Left lung (tissue), 10 donors: ENCODE data around the gene CEACAM16. TPM values are rescaled to one million over a fixed set of nuclear protein-coding genes. Genes with fewer than 3 reads are reported as not detected.

Experiments
- ATAC-seq: fragments of 200-7000 bp; cut with Tn5 transposase; one replicate; pipeline ENCODE4 v1.9.1; 2020; ENCODE audit warnings: moderate library complexity
- DNase-seq, 4 donors: peaks; one replicate each; pipeline ENCODE4 v3.0.0-alpha.2; 2013 to 2020
- H3K27ac ChIP-seq, 2 donors: fragments of 200-600 bp; sonication (generic) in 1 of 2; one replicate each; pipeline versions ENCODE4 v1.5.0 to v1.8.0; 2020 to 2021
- H3K27me3 ChIP-seq, 2 donors: fragments of 200-600 bp; sonication (generic) in 1 of 2; one replicate each; pipeline versions ENCODE4 v1.5.0 to v1.8.0; 2020 to 2021
- H3K36me3 ChIP-seq, 2 donors: fragments of 200-600 bp; sonication (generic) in 1 of 2; one replicate each; pipeline versions ENCODE4 v1.5.0 to v1.8.0; 2020 to 2021
- H3K4me1 ChIP-seq, 2 donors: fragments of 200-600 bp; one replicate each; pipeline ENCODE4 v1.8.0; 2021
- H3K4me3 ChIP-seq, 2 donors: fragments of 200-600 bp; sonication (generic) in 1 of 2; one replicate each; pipeline versions ENCODE4 v1.5.0 to v1.8.0; 2020 to 2021; ENCODE audit warnings: mild to moderate bottlenecking in 1 of 2
- H3K9me3 ChIP-seq, 2 donors: fragments of 200-600 bp; sonication (generic) in 1 of 2; one replicate each; pipeline versions ENCODE4 v1.5.0 to v1.8.0; 2020 to 2021
- CTCF ChIP-seq, 2 donors: fragments of 200-600 bp; sonication (generic) in 1 of 2; IDR thresholded peaks; one replicate each; pipeline versions ENCODE4 v1.5.0 to v1.8.0; 2021; ENCODE audit warnings: antibody characterized with exemption in 2 of 2
- intact Hi-C, 2 donors: fragments of 100-400 bp; cut with DNase I; formaldehyde crosslinking; loops; one replicate each; pipeline versions ENCODE4 v1.11.2 to v1.14.2; 2022
- polyA plus RNA-seq, 6 donors: library from polyadenylated mRNA; unstranded; fragments of 120-200 nt; gene quantifications; one replicate each; pipeline ENCODE4 v1.2.1, GENCODE V29; 2013; ENCODE audit not compliant: insufficient read length in 6 of 6
- total RNA-seq, 2 donors: library from RNA; stranded (reverse); fragmentation: NEBNext Ultra II Directional; extraction: Animal tissue kit (Norgen Biotek cat#: 25700); gene quantifications; one replicate each; pipeline ENCODE4 v1.2.1, GENCODE V29; 2021
- donor health status: DM: no; HTN: yes; CAD: no.
- donor health status: DM: no; HTN: no; CAD: no.

CEACAM16 gene
- total and polyA plus RNA-seq, 8 donors: 0.20 TPM; not detected in 7

GRCh38 chr19:44735011-44735410 lies 36.1 kb downstream of the CEACAM16 start:
- ATAC-seq (no peak), DNase-seq (no peak)
- intact Hi-C loops: no loop called here
- Histone ChIP-seq H3K27me3 (no peaks in the 10 kb centered on the region), H3K9me3 (no peaks in the 10 kb centered on the region), H3K27ac (no peak overlapping the region), H3K36me3 (no peaks in the 10 kb centered on the region), H3K4me3 (no peak overlapping the region), H3K4me1 (peaks cover 7 to 48% of the 10 kb centered on the region in 2 donors)
- no peak for TF ChIP-seq CTCF (IDR thresholded peaks at IDR 0.05)

- Histone ChIP-seq H3K27me3 (no peaks in the 10 kb centered on the region), H3K36me3 (no peaks in the 10 kb centered on the region), H3K27ac (peak overlapping the region in 1 of 2 donors; percentile 73), H3K4me1 (peaks cover 27 to 71% of the 10 kb centered on the region in 2 donors), H3K9me3 (no peaks in the 10 kb centered on the region), H3K4me3 (no peak overlapping the region)
- intact Hi-C loops: no loop called here
- ATAC-seq: no peak
- no peak for DNase-seq
- no peak for TF ChIP-seq CTCF (IDR thresholded peaks at IDR 0.05)
Measured at GRCh38 chr19:44737238-44738071, 38.5 kb downstream of the CEACAM16 start.

DNA sequence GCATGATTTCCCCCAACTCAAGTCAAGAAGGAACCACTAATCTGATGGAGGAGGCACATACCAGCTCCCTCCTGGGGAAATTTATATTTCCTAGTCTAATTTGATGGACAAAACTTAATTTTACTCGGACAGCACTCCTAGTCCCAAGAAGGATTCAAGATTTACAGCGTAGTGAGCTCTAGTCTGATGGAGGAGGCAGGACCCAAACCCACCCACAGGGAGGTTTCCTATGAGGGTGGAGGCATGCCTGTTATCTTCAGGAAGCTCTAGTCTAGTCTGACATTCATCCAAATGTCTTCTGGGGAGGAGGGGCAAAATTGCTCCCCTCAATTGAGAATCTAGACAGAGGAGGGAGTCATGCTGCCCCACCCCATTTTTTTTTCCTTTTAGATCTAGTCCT lies 39.2 kb downstream of the CEACAM16 start:
- Histone ChIP-seq H3K9me3 (no peaks in the 10 kb centered on the region), H3K4me1 (peaks cover 34 to 78% of the 10 kb centered on the region in 2 donors), H3K27me3 (no peaks in the 10 kb centered on the region), H3K27ac (peak overlapping the region in 1 of 2 donors; percentile 50), H3K36me3 (no peaks in the 10 kb centered on the region), H3K4me3 (no peak overlapping the region)
- ATAC-seq: no peak
- TF ChIP-seq CTCF (IDR thresholded peaks at IDR 0.05): no peak
- no peak for DNase-seq
- intact Hi-C loops: no loop called here

GRCh38 chr19:44738603-44739558 lies 39.9 kb downstream of the CEACAM16 start:
- TF ChIP-seq CTCF (IDR thresholded peaks at IDR 0.05): no peak
- ATAC-seq (peak; percentile 3), DNase-seq (peak in 2 of 4 donors; percentile 70 to 83)
- intact Hi-C loops: no loop called here
- Histone ChIP-seq H3K4me3 (no peak overlapping the region), H3K9me3 (no peaks in the 10 kb centered on the region), H3K36me3 (no peaks in the 10 kb centered on the region), H3K27ac (peak overlapping the region in 1 of 2 donors; percentile 50), H3K27me3 (no peaks in the 10 kb centered on the region), H3K4me1 (peaks cover 41 to 83% of the 10 kb centered on the region in 2 donors)
